Thyroid gland (tissue), 4 donors: ENCODE results near the gene MRPL14. TPM values are rescaled to one million over a fixed set of nuclear protein-coding genes. Genes with fewer than 3 reads are reported as not detected.

ENCODE experiments used
- DNase-seq, 2 donors: peaks; one replicate each; pipeline ENCODE4 v3.0.0-alpha.2; 2019
- H3K27ac ChIP-seq, 3 donors: fragments of 200-600 bp; sonication (generic); 1 replicate in 2 of 3; 2 replicates in 1 of 3; pipeline ENCODE4 v1.5.1; 2016 to 2019; ENCODE audit warnings: mild to moderate bottlenecking in 1 of 3, moderate library complexity in 1 of 3
- H3K27me3 ChIP-seq: fragments of 200-600 bp; sonication (generic); one replicate; pipeline ENCODE4 v1.5.1; 2019
- H3K36me3 ChIP-seq, 2 donors: fragments of 200-600 bp; sonication (generic); one replicate each; pipeline ENCODE4 v1.5.1; 2016 to 2019
- H3K4me1 ChIP-seq, 2 donors: fragments of 200-600 bp; sonication (generic); one replicate each; pipeline ENCODE4 v1.5.1; 2017 to 2019
- H3K4me3 ChIP-seq, 3 donors: fragments of 200-600 bp; sonication (generic); replicated peaks in 1 of 3; 1 replicate in 2 of 3; 2 replicates in 1 of 3; pipeline ENCODE4 v1.5.1; 2016; ENCODE audit warnings: mild to moderate bottlenecking in 1 of 3
- H3K9me3 ChIP-seq: fragments of 200-600 bp; sonication (generic); one replicate; pipeline ENCODE4 v1.5.1; 2017
- POLR2A ChIP-seq, 2 donors: fragments of 450-650 bp; IDR thresholded peaks; one replicate each; pipeline ENCODE4 v1.6.1; 2017; ENCODE audit warnings: antibody characterized with exemption in 2 of 2, mild to moderate bottlenecking in 2 of 2, moderate library complexity in 1 of 2
- WGBS, 2 donors: methylation state at CpG; one replicate each; pipeline ENCODE4 v1.1.5; 2017; 5-methylcytosine and 5-hydroxymethylcytosine counted together
- intact Hi-C: fragments of 100-400 bp; cut with DNase I; formaldehyde crosslinking; loops from one replicate; pipeline ENCODE4 v1.15.1; 2023
- total RNA-seq, 4 donors: library from RNA; depleted of rRNA; stranded (reverse); fragments of >200 nt; gene quantifications; one replicate each; pipeline ENCODE4 v1.2.3, GENCODE V29; 2016
- TF ChIP-seq, protein P1 (sequence below), 6 experiments: fragments of 200-600 bp in 3 of 6; fragments of 450-650 bp in 3 of 6; sonication (generic) in 3 of 6; IDR thresholded peaks; one replicate each; pipeline ENCODE4 v1.5.1; 2016 to 2019; ENCODE audit warnings: antibody characterized with exemption in 6 of 6, mild to moderate bottlenecking in 2 of 6, inconsistent platforms in 1 of 6, moderate library complexity in 1 of 6

MRPL14 gene
- total RNA-seq, 4 donors from 2014 or later, result 26.5 to 80.5 (median 31.1) TPM

DNA sequence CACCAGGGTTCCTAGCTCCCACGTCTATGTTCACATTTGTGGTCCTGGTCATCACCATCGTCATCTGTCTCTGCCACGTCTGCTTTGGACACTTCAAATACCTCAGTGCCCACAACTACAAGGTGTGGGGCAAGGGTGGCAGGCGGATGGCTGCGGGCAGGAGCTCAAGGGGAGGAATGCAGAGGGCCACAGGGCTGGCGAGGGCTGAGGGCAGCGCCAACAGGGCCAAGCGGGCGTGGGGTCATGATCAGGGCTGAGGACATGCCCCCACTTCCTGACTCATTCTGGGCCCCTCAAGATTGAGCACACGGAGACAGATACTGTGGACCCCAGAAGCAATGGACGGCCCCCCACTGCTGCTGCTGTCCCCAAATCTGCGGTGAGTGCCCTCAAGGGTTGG, 26.8 kb upstream of the MRPL14 start:
- intact Hi-C loops, result loop anchor here (2.0 to 10.0 kb wide), 2 partner anchors 57 to 181 kb away; no protein-coding TSS in a partner anchor
- Histone ChIP-seq H3K27ac (no peak overlapping the region), H3K9me3 (no peaks in the 10 kb centered on the region), H3K27me3 (no peaks in the 10 kb centered on the region), H3K4me3 (no peak overlapping the region), H3K36me3 (peaks cover 0 to 9% of the 10 kb centered on the region in 2 donors), H3K4me1 (peaks cover 0 to 4% of the 10 kb centered on the region in 2 donors)
- no peak for DNase-seq
- TF ChIP-seq, protein P1, sequence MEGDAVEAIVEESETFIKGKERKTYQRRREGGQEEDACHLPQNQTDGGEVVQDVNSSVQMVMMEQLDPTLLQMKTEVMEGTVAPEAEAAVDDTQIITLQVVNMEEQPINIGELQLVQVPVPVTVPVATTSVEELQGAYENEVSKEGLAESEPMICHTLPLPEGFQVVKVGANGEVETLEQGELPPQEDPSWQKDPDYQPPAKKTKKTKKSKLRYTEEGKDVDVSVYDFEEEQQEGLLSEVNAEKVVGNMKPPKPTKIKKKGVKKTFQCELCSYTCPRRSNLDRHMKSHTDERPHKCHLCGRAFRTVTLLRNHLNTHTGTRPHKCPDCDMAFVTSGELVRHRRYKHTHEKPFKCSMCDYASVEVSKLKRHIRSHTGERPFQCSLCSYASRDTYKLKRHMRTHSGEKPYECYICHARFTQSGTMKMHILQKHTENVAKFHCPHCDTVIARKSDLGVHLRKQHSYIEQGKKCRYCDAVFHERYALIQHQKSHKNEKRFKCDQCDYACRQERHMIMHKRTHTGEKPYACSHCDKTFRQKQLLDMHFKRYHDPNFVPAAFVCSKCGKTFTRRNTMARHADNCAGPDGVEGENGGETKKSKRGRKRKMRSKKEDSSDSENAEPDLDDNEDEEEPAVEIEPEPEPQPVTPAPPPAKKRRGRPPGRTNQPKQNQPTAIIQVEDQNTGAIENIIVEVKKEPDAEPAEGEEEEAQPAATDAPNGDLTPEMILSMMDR (IDR thresholded peaks at IDR 0.05), result no peak
- no peak for TF ChIP-seq POLR2A (IDR thresholded peaks at IDR 0.05)
- WGBS, 2 donors, result 92 to 97% methylated on average over 12 of the region's 12 CpGs

DNA sequence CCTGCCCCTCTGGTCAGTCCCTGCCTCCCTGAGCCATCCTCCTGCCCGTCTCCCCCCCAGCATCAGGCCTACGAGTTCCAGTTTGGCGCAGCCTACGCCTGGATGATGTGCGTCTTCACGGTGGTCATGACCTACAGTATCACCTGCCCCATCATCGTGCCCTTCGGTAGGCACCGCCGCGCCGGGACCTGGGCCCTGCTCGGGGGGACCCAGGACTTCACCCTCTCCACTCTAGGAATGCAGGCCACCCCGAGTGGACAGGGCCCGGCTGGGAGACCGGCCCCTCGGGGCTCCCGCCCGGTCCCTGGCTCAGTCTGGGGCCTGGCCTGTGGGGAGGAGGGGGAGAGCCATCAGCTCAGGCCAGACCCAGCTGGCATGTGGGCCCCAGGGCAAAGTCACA, 25.3 kb upstream of the MRPL14 start:
- Histone ChIP-seq H3K9me3 (no peaks in the 10 kb centered on the region), H3K36me3 (peaks cover 3 to 12% of the 10 kb centered on the region in 2 donors), H3K27me3 (no peaks in the 10 kb centered on the region), H3K4me1 (peaks cover 0 to 4% of the 10 kb centered on the region in 2 donors), H3K27ac (no peak overlapping the region), H3K4me3 (no peak overlapping the region)
- 96% methylated on average over 19 of the region's 19 CpGs for WGBS, 2 donors
- no peak for DNase-seq
- TF ChIP-seq POLR2A (IDR thresholded peaks at IDR 0.05), result no peak
- TF ChIP-seq, protein P1 (IDR thresholded peaks at IDR 0.05), result no peak
- intact Hi-C loops, result loop anchor here (10.0 kb wide), 1 partner anchor 182 kb away; no protein-coding TSS in a partner anchor

DNA sequence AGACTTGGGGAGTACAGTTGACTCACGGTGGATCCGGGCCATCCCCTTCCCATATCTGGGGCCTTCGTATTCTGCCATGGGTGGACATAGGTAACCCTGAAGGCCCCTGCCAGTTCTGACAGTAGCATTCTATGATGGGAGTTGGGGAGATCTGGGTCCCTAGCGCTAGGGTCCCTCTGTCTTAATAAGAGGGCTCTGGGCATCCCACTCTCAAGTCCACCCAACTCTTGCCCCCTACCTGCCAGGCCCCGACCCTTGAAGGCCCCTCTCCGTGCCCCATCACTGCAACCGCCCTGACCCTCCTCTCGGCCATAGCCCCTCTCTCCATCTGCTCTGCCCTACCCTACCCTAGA, 24.8 kb upstream of the MRPL14 start:
- Histone ChIP-seq H3K36me3 (peaks cover 3 to 12% of the 10 kb centered on the region in 2 donors), H3K4me1 (peaks cover 0 to 4% of the 10 kb centered on the region in 2 donors), H3K4me3 (no peak overlapping the region), H3K9me3 (no peaks in the 10 kb centered on the region), H3K27ac (no peak overlapping the region), H3K27me3 (no peaks in the 10 kb centered on the region)
- TF ChIP-seq POLR2A (IDR thresholded peaks at IDR 0.05), result no peak
- TF ChIP-seq, protein P1 (IDR thresholded peaks at IDR 0.05), result no peak
- no peak for DNase-seq
- WGBS, 2 donors, result 50 to 53% methylated on average over 8 of the region's 8 CpGs
- intact Hi-C loops, result loop anchor here (10.0 kb wide), 1 partner anchor 183 kb away; no protein-coding TSS in a partner anchor

DNA sequence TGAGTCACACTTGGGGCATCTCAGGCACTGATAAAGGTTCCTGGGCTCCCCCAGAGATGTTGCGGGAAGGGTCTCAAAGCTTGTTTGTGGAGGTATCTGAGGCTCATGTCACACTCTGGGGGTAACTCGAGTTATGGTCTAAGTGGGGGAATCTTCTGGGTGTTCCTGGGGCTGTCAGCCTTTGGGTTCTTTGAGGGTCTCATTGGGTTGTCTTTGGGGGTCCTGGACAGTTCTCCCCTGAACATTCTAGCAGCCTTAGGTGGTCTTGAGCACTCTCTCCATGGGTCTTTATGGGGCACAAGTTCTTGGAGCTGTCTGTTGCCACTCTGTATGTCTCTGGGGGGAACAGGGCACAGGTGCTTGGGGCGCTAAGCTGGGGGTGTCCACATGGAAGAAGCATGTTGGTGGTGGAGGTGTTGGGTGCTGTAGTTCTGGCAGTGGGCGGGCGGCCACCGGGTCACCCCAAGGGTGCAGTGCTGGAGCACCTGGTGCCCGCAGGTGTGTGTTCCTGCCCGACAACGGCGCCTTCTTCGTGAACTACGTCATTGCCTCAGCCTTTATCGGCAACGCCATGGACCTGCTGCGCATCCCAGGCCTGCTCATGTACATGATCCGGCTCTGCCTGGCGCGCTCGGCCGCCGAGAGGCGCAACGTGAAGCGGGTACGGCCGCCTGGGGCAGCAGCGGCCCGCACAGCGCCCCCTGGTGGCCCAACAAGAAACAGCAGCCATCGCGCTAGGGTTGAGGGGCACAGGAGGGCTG, 24.3 kb upstream of the MRPL14 start:
- no peak overlapping the region for H3K4me3 ChIP-seq
- H3K36me3 ChIP-seq, result peaks cover 6 to 12% of the 10 kb centered on the region in 2 donors
- H3K4me1 ChIP-seq, result peaks cover 0 to 4% of the 10 kb centered on the region in 2 donors
- WGBS, 2 donors, result 21 to 67% methylated on average over 8 to 29 of the region's 31 CpGs
- intact Hi-C loops, result loop anchor here (10.0 kb wide), 1 partner anchor 183 kb away; no protein-coding TSS in a partner anchor
- no peak overlapping the region for H3K27ac ChIP-seq
- H3K27me3 ChIP-seq, result no peaks in the 10 kb centered on the region
- no peak for TF ChIP-seq POLR2A (IDR thresholded peaks at IDR 0.05)
- TF ChIP-seq, protein P1 (IDR thresholded peaks at IDR 0.05), result peak; percentile 91 to 99 (median 98)
- peak; percentile 73 to 76 for DNase-seq
- H3K9me3 ChIP-seq, result no peaks in the 10 kb centered on the region

DNA sequence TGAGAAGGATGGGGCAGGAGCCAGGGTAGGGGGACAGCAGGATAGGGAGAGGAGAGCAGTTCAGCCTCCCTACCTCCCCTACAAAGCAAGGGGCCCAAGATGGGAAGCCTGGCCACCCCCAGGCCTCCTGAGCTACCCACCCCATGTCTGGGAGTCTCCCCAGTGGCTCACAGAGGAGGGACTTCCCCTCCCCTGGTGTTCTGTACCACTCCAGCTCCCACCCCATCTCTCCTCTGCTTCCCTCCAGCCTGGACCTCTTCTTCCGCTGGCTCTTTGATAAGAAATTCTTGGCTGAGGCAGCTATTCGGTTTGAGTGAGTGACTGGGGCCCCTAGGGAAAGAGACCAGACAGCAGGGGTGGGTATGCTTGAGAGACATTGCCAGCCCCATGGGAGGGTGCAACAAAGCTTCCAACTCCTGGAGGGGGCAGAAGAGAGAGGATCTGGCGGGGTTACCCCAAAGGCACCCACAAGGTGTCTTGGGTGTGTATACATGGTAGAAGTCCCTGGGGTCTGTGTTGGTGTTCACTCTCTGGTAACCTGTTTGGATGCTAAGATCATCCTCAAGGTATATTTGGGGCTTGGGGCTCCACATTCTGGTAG, 23.2 kb upstream of the MRPL14 start:
- Histone ChIP-seq H3K27me3 (no peaks in the 10 kb centered on the region), H3K27ac (no peak overlapping the region), H3K4me1 (peaks cover 0 to 4% of the 10 kb centered on the region in 2 donors), H3K36me3 (peaks cover 6 to 12% of the 10 kb centered on the region in 2 donors), H3K9me3 (no peaks in the 10 kb centered on the region), H3K4me3 (no peak overlapping the region)
- DNase-seq, result no peak
- 86 to 89% methylated on average over 2 to 3 of the region's 3 CpGs for WGBS, 2 donors
- intact Hi-C loops, result loop anchor here (10.0 kb wide), 1 partner anchor 184 kb away; no protein-coding TSS in a partner anchor
- TF ChIP-seq POLR2A (IDR thresholded peaks at IDR 0.05), result no peak
- TF ChIP-seq, protein P1 (IDR thresholded peaks at IDR 0.05), result no peak
